ENCODE measurements around the gene CD200.

Gene CD200

GRCh38 chr3:112381673-112382542 lies 49.0 kb downstream of the CD200 start:
- no peak for DNase-seq (ENCODE audit: low spot score)
- no peak for TF ChIP-seq CTCF (IDR thresholded peaks at IDR 0.05; ENCODE audit: extremely low read depth, insufficient read depth, missing control alignments)
- in situ Hi-C loops (cut with MboI; ENCODE audit: low pct_unique_long_range_greater_than_20kb, low sequenced_read_pairs, unreplicated experiment), result no loop called here

- in situ Hi-C loops (cut with MboI; ENCODE audit: low pct_unique_long_range_greater_than_20kb, low sequenced_read_pairs, unreplicated experiment), result no loop called here
- TF ChIP-seq CTCF (IDR thresholded peaks at IDR 0.05; ENCODE audit: extremely low read depth, insufficient read depth, missing control alignments), result no peak
- no peak for DNase-seq (ENCODE audit: low spot score)
These were observed 49.7 kb downstream of the CD200 start for GRCh38 chr3:112382543-112383160.

GRCh38 chr3:112384769-112385168 lies 51.8 kb downstream of the CD200 start:
- TF ChIP-seq CTCF (IDR thresholded peaks at IDR 0.05; ENCODE audit: extremely low read depth, insufficient read depth, missing control alignments), result no peak
- in situ Hi-C loops (cut with MboI; ENCODE audit: low pct_unique_long_range_greater_than_20kb, low sequenced_read_pairs, unreplicated experiment), result no loop called here
- DNase-seq (ENCODE audit: low spot score), result no peak

GRCh38 chr3:112388972-112389371 lies 56.0 kb downstream of the CD200 start:
- no peak for DNase-seq (ENCODE audit: low spot score)
- no peak for TF ChIP-seq CTCF (IDR thresholded peaks at IDR 0.05; ENCODE audit: extremely low read depth, insufficient read depth, missing control alignments)
- in situ Hi-C loops (cut with MboI; ENCODE audit: low pct_unique_long_range_greater_than_20kb, low sequenced_read_pairs, unreplicated experiment), result no loop called here

- in situ Hi-C loops (cut with MboI; ENCODE audit: low pct_unique_long_range_greater_than_20kb, low sequenced_read_pairs, unreplicated experiment), result no loop called here
- no peak for TF ChIP-seq CTCF (IDR thresholded peaks at IDR 0.05; ENCODE audit: extremely low read depth, insufficient read depth, missing control alignments)
- DNase-seq (ENCODE audit: low spot score), result no peak
These were observed 57.0 kb downstream of the CD200 start for GRCh38 chr3:112389961-112390360.

- DNase-seq (ENCODE audit: low spot score), result no peak
- TF ChIP-seq CTCF (IDR thresholded peaks at IDR 0.05; ENCODE audit: extremely low read depth, insufficient read depth, missing control alignments), result no peak
- in situ Hi-C loops (cut with MboI; ENCODE audit: low pct_unique_long_range_greater_than_20kb, low sequenced_read_pairs, unreplicated experiment), result no loop called here
These were observed 58.1 kb downstream of the CD200 start for GRCh38 chr3:112390783-112391641.
